Measurements from ENCODE around the gene KCNK13.

Gene KCNK13

DNA sequence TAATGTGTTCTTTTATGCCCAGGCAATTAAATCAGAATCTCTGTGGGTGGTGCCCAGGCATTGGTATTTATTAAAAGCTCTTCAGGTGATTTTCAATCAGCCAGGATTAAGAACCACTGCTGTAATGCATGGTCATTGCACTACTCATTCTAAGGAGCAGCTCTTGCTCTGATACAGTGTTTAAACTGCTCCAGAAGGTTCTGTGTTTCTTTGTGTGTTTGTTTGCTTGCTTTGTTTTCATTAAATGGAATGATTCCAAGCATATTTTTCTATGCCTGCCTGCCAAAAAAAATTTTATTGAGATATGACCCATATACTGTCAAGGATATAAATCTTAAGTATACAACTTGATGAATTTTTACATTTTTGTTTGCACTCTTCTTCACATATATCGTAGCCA, 54.0 kb downstream of the KCNK13 start:
- DNase-seq (ENCODE audit: extremely low spot score, insufficient read length, low read depth) = no peak
- no peak for FAIRE-seq

DNA sequence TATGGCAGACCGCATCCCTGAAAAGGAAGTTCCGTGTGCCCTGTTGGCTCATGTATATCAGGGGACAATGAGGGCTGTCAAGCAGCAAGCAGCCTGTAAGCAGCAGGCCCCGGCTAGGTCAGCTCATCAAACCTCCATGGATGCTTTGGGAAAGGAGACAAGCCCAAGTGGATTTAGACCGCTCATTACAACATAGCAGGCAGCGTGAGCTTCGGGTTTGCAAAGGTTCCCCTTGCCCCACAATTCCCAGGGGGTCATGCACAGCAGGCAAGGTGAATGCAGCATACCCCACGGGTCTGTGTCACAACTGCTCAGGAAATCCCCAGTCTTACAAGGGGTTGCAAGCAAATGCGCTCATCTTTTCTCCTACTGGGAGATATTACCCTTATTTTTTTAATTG, 54.6 kb downstream of the KCNK13 start:
- DNase-seq (ENCODE audit: extremely low spot score, insufficient read length, low read depth) (no peak), FAIRE-seq (no peak)

DNA sequence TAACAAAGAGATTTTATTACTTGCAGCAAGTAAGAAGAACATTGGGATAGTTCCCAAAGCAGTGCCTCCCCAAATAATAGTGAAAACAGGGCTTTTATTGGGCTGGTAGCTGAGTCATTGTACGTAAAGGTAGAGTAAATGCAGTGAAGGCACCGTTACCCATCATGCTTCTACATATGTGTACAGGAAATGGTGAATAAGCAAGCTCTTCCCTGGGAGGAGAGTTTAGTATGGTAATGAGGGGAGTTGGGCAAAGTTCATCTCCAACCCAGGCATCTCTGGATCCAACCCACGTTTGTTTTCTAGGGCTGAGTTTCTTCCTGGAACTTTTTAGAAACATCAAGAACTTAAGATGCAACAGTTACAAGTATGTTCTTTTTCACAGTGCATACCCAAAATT, 56.2 kb downstream of the KCNK13 start:
- FAIRE-seq (no peak), DNase-seq (ENCODE audit: extremely low spot score, insufficient read length, low read depth) (no peak)

DNA sequence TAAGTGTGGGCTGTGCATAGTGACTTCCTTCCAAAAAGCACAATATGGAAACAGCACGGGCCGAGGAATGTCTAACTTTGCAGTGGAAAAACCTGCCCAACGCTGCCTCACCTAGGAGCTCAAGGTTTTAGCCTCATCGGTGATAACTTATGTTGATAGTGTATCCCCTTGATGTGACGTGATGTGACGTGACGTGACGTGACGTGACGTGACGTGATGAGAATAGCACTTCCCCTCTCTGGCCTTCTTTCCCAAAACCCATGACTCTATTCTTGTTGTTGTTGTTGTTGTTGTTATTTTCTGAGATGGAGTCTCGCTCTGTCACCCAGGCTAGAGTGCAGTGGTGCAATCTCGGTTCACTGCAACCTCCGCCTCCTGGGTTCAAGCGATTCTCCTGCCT, 64.5 kb downstream of the KCNK13 start:
- no peak for DNase-seq (ENCODE audit: extremely low spot score, insufficient read length, low read depth)
- FAIRE-seq = no peak

DNA sequence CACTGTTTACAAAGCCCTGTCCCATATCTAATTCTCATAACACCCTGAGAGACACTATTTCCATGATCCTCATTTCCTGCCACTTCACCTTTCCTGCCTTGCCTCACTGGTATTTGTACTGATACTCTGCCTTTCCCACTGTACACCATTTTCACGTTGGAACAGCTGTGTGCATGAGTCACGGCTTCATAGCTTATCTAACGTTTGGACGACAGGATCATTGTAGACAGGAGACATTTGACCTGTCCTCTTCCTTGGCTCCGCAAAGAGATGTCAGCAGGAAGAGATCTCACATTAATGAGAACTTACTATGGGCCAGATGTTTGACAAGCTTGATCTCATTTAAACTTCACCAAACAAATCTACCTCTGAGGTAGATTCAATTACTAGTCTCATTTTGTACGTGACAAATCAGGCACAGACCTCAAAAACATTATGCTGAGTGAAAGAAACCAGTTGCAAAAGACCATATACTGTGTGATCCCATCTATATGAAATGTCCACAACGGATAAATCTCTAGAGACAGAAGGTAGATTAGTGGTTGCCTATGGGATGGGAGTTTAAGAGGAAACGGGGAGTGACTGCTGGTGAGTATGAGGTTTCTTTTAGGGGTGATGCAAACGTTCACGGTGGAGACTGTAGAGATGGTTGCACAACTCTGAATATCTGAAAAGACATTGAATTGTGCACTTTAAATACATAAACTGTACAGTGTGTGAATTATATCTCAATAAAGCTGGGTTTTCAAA, 71.2 kb downstream of the KCNK13 start:
- FAIRE-seq = no peak
- no peak for DNase-seq (ENCODE audit: extremely low spot score, insufficient read length, low read depth)

DNA sequence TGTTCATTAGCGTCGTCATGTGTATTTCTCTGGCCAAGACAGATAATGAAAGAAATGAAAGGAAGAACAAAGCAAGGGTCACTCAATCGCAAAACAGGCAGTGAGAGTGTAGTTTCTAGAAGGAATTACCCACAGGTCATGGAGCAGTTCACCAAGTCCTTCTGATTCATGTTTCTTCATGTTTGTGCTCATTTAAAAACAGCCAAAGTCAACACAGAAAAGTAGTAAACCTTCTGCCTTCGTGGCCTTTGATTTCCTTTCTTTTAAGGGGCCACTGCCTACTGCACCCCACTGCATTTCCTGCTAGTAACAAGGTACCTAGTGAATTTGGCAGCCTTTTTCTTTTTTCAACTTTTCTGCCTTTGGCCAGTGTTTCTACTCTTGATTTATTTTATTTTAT, 75.1 kb downstream of the KCNK13 start:
- DNase-seq (ENCODE audit: extremely low spot score, insufficient read length, low read depth) (no peak), FAIRE-seq (no peak)

DNA sequence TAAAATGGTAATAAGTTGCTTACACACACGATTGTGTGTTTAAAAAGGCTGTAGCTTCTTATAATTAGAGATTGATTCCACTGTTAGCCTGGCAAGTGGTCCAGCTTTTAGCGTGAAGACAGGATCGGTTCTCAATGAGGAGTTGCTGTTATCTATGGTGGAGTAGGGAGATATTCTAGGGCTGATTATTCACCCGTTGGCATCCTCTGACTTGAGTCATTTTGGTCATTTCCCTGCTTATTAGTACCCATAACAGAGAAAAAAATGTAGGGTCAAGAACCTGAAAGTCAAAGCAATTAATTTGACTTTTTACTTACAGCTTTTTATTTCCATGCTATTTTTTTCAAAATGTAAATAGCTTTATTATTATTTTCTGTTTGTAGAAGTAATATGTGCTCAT, 76.0 kb downstream of the KCNK13 start:
- DNase-seq (ENCODE audit: extremely low spot score, insufficient read length, low read depth) (no peak), FAIRE-seq (no peak)

DNA sequence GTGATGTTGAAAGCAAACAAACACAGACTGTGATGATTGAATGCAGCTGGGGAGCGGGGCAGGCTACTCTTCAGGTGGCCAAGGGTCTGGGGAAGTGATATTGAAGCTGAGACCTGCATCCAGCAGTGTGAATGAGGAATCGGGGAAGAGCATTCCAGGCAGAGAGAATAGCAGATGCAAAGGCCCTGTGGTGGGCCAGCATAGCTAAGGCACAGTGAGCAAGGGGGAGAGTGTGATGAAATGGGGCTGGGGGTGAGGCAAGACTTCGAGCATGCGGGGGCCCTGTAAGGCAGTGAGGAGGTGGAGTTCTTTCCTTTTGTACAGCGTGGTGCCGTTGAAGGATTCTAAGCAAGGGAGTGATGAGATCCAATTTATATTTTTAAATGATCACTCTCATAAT, 77.4 kb downstream of the KCNK13 start:
- no peak for FAIRE-seq
- no peak for DNase-seq (ENCODE audit: extremely low spot score, insufficient read length, low read depth)

DNA sequence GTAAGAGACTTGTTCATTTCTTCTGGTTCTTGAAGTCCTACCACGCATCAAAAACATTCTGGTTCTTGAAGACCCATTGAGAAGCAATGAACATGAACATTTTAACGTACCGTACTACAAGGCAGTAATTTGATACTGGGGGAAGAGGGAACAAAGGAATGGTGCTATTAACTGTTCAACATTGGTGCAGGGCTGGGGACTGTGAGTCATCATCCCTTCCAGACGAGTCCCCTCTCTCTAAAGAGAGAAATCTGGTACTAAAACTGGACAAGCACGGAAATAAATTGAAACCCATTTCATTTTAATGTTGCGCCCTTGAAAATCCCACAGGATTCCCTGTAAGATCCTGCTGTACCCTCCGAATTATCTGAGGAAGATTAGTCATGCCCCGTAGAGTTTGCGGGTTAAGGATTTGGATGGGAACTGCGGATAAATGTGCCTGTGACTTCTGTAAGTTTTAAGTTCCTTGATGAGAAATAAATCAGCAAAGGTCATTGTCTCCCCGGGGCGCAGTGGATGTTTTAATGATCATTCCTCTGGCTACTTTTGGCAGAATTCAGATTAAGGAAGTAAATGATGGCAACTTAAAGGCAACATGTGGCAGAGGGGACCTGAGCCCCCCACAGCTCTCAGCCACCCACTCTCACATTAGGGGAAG, 78.6 kb downstream of the KCNK13 start:
- no peak for DNase-seq (ENCODE audit: extremely low spot score, insufficient read length, low read depth)
- FAIRE-seq = no peak

DNA sequence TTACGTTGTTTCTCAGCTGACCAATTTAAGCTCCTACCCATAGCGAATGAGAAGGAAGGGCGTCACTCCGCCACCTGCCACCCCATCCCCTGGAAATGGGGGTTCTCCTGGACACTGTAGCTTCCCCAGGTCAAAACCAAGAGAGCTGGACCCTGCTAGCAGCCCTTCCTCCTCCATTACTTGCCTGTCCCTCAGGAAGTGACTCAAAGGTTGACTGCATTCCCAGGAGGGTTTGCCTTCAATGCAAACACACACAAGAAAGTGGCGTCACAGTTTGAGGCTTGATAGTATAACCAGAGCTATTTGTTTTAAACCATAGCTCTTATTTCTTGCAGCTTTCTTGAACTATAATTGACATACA, 79.1 kb downstream of the KCNK13 start:
- FAIRE-seq = no peak
- DNase-seq (ENCODE audit: extremely low spot score, insufficient read length, low read depth) = no peak

DNA sequence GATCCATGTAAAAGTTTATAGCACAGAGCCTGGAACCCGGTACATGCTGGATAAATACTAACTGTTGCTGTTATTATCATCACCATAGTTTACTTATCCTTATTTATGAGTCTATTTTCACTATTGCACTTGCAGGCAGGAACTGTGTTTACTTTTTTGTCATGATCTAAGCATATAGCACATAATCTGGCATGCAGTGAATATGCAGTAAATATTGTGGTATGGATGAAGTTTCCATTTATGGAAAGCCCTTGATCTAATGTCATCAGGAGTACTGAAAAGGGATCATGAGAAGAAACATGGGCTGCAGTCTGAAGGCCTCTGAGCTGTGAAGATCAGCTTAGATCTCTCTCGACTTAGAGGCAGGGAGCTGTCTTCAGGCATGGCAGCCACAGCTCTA, 91.6 kb downstream of the KCNK13 start:
- no peak for FAIRE-seq
- no peak for DNase-seq (ENCODE audit: extremely low spot score, insufficient read length, low read depth)

DNA sequence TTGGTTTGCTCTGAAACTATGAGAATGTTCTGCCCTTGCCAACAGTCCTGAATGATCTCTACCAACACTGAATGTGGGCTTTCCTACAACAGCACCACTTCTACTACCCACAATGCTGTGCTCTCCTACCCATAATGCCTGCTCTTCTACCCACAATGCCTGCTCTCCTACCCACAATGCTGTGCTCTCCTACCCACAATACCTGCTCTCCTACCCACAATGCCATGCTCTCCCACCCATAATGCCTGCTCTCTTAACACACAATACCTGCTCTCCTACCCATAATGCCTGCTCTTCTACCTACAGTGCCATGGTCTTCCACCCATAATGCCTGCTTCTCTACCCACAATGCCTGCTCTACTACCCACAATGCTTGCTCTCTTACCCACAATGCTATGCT, 92.3 kb downstream of the KCNK13 start:
- FAIRE-seq = no peak
- no peak for DNase-seq (ENCODE audit: extremely low spot score, insufficient read length, low read depth)

DNA sequence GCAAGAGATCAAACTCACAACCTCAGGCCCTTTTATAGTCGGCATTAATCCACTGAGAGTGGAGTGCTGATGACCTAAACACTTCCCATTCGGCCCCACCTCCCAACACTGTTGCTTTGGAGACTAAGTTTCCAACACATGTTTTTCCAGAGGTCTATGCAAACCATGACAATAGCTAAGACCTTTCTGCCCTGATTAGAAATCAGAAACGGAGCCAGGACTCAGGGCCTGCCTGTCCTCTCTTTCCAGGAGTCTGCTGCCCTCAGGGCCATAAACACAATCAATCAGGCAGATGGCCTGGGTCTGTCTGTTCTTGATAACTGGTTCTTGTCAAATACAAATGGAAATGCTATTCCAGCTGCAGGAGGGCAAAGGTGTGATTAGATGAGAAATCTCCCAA, 97.4 kb downstream of the KCNK13 start:
- DNase-seq (ENCODE audit: extremely low spot score, insufficient read length, low read depth) (no peak), FAIRE-seq (no peak)

DNA sequence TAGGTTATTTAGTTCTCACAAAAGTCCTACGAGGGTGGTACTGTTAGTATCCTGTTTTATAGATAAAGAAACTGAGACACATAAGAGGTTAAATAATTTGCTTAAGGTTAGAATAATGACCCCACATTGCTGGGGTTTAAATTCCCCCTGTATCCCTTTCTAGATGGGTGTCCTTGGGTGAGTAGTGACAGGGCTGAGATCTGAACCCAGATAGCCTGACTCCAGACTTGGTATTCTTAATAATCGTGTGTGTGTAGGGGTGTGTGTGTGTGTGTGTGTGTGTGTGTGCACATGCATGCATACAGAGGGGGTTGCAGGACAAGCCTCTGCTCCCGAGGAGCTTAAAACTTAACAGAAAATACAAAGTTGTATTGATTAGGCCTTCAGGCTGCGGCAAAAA, 97.9 kb downstream of the KCNK13 start:
- FAIRE-seq (no peak), DNase-seq (ENCODE audit: extremely low spot score, insufficient read length, low read depth) (no peak)

DNA sequence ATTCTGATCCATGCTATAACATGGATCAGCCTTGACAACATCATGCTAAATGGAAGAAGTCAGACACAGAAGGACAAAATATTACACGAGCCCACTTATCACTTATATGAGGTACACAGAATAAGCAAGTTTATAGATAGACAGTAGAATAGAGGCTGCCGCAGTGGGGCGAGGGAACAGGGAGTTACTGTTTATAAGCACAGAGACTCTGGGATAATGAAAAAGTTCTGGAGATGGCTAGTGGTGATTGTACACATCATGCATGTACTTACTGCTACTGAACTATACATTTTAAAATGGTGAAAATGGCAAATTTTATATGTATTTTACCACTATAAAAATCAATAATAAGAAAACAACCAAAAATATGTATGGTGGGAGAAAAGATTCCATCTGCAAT, 99.3 kb downstream of the KCNK13 start:
- DNase-seq (ENCODE audit: extremely low spot score, insufficient read length, low read depth) (no peak), FAIRE-seq (no peak)

DNA sequence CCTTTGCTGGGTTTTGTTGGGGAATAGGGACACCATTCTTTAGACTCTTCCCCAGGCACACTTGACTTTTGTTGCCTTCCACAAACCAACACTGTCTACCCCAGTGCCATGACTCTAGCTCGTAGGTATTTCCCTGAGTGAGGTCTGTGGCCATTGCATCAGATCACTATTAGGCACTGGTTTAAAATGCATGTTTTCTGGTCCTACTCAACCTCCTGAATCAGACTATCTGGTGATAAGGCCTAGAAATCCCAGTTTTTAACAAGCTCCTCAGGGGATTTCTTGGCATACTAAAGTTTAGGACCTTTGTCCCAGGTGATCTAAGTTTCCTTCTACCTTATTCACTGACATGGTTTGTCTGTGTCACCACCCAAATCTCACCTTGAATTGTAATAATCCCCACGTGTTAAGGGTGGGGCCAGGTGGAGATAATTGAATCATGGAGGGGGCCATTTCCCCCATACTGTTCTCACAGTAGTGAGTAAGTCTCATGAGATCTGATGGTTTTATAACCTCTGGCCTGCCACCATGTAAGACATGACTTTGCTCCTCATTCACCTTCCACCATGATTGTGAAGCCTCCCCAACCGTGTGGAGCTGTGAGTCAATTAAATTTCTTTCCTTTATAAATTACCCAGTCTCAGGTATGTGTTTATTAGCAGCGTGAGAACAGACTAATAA, 106.8 kb downstream of the KCNK13 start:
- FAIRE-seq (no peak), DNase-seq (ENCODE audit: extremely low spot score, insufficient read length, low read depth) (no peak)

DNA sequence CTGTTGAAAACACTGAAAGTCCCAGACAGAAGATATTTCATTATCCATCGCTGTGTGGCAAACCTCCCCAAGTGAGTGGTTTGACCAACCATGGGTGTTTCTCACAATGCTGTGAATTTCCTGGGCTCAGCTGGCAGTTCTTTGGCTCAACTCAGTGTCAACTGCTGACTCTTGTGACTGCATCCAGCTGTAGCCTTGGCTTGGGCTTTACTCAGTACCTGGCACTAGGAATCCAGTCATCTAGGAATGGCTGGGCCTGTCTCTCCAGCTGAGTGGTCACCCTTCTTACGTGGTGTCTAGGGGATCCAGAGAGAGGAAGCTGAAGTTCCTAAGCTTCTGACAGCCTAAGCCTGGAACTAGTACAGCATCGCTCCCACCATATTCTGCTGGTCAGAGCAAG, 113.8 kb downstream of the KCNK13 start:
- no peak for FAIRE-seq
- DNase-seq (ENCODE audit: extremely low spot score, insufficient read length, low read depth) = no peak

DNA sequence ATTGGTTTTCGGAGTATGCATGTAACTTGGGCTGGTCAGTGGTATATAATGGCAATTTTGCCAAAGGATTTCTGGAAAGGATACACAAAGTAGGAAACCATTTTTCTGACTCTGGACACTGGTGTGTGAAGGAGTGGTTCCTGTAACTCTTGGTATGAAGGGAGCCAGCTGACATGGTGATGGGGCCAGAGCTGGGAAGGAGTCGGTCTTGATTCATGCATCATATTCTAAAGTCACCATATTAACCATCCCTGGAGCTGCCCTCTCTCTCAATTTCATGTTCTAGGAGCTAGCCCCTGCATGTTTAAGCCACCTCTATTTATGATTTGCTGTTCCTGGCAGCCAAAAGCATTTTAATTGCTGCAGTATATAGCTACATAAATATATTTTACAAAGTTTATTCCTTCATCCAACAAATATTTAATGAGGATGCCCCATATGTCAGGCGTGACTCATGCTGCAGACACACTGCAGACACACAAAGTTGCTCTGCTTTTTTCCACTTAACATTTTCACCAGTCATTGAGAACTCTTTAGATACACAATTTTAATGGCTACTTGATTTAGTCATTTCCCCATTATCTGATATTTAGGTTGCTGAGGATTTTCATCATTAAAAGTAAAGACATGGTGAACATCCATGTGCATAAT, 115.9 kb downstream of the KCNK13 start:
- FAIRE-seq (no peak), DNase-seq (ENCODE audit: extremely low spot score, insufficient read length, low read depth) (no peak)

DNA sequence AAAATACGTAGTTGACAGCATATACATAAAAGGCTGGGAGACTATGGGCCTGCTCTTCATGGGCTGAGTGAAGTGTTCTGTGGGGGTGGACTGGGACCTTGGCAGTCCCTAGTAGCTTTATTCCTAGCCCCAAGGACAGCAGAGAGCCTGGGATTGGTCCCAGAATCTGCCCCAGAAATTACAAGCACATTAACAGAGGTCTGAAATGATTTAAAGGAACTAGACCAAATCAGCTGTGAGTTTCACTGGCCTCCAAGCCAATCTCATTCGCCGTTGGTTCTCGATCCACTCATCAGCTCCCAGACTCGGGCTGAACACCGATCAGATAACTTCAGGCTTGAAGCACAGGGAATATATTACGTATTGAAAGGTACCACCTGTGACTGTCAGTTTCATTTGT, 117.6 kb downstream of the KCNK13 start:
- no peak for DNase-seq (ENCODE audit: extremely low spot score, insufficient read length, low read depth)
- no peak for FAIRE-seq

DNA sequence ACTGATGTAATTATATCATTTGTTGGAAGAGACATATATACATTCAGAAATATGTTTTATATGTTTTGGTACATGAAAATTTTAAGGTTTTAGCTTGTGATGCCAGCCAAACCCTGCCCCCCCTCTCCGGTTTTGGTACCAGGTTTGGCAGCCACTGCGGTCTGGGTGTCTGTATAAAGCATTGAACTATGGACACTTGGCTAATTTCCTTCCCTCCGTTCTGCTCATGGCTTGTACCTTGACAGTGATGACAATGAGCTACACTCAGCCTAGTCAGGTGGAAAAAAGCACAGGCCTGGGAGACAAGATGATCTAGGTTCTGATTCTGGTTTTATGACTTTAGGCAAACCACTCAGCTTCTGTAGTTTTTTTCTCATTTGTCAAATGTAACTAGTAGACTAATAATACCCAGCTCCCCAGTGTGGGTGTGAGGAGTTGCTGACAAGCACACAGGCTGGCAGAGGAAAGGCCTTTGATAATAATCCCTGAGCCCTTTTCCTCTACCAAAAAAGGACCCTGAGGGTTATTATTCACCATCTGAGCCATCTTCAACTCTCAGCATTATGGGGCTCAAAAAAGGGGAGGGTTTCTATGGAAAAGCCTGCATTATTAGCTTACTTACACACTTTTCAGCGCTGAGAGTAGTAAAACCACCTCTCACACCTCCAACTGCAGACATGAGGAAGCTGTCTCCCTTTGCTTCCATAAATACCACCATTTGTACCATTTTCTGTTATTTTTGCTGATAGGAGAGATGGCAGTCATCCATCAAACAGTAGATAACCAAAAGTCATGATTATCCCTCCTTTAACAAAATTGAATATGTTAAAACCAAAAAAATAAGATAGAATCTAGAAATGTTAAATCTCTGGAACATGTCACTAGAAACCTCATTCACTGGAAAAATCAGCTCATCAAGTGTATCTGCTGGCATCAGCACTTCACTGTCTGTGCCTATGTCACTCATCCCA, 118.3 kb downstream of the KCNK13 start:
- DNase-seq (ENCODE audit: extremely low spot score, insufficient read length, low read depth) (no peak), FAIRE-seq (no peak)

Measured in GM18507 (cell line).